C4-2B (cell line): ENCODE measurements around the gene DVL3.

Experiments
- H3K27ac ChIP-seq: fragments of 450-650 bp; 2 replicates; pipeline ENCODE4 v1.5.1; 2017
- CTCF ChIP-seq: fragments of 450-650 bp; conservative IDR thresholded peaks from 2 replicates; pipeline ENCODE4 v1.5.1; 2017; ENCODE audit warnings: mild to moderate bottlenecking
- ZFX ChIP-seq: fragments of 450-650 bp; IDR thresholded peaks from 2 replicates; pipeline ENCODE4 v1.6.1; 2017

The DVL3 gene

GRCh38 chr3:184133840-184134745 lies 21.1 kb upstream of the DVL3 start:
- TF ChIP-seq CTCF = no peak; the same call in 1 of the 2 replicates
- no peak for TF ChIP-seq ZFX
- H3K27ac ChIP-seq = peak overlapping the region; percentile 99

- H3K27ac ChIP-seq = peak overlapping the region; percentile 99
- no peak for TF ChIP-seq ZFX
- no peak for TF ChIP-seq CTCF
These were observed 20.4 kb upstream of the DVL3 start for GRCh38 chr3:184134746-184135148.

GRCh38 chr3:184135149-184135910 lies 19.8 kb upstream of the DVL3 start, which contains the start of gene EIF2B5:
TSS of gene EIF2B5 (plus strand) at chr3:184135358. CDS start at chr3:184135386, 28 bp downstream.
- TF ChIP-seq CTCF (peak; percentile 41), ZFX (no peak)
- H3K27ac ChIP-seq = peak within 1 kb of the TSS; percentile 99

GRCh38 chr3:184135911-184136260 lies 19.3 kb upstream of the DVL3 start:
- TF ChIP-seq ZFX (no peak), CTCF (no peak)
- H3K27ac ChIP-seq = peak overlapping the region; percentile 99

GRCh38 chr3:184140436-184140835 lies 14.7 kb upstream of the DVL3 start:
- no peak for TF ChIP-seq ZFX
- TF ChIP-seq CTCF = no peak
- no peak overlapping the region for H3K27ac ChIP-seq

- H3K27ac ChIP-seq = no peak overlapping the region
- TF ChIP-seq CTCF = no peak
- TF ChIP-seq ZFX = no peak
These were observed 13.0 kb upstream of the DVL3 start for GRCh38 chr3:184142199-184142598.

- no peak for TF ChIP-seq CTCF
- no peak for TF ChIP-seq ZFX
- peak overlapping the region; percentile 2; the same call in 1 of the 2 replicates for H3K27ac ChIP-seq
These were observed 11.8 kb upstream of the DVL3 start for GRCh38 chr3:184143327-184143726.
